Thyroid gland (tissue), 4 donors: ENCODE measurements around the gene MYBL2. TPM values are rescaled to one million over a fixed set of nuclear protein-coding genes. Genes with fewer than 3 reads are reported as not detected.

Experiments
- DNase-seq, 2 donors: peaks; one replicate each; pipeline ENCODE4 v3.0.0-alpha.2; 2019
- H3K27ac ChIP-seq, 3 donors: fragments of 200-600 bp; sonication (generic); 1 replicate in 2 of 3; 2 replicates in 1 of 3; pipeline ENCODE4 v1.5.1; 2016 to 2019; ENCODE audit warnings: mild to moderate bottlenecking in 1 of 3, moderate library complexity in 1 of 3
- H3K27me3 ChIP-seq: fragments of 200-600 bp; sonication (generic); one replicate; pipeline ENCODE4 v1.5.1; 2019
- H3K36me3 ChIP-seq, 2 donors: fragments of 200-600 bp; sonication (generic); one replicate each; pipeline ENCODE4 v1.5.1; 2016 to 2019
- H3K4me1 ChIP-seq, 2 donors: fragments of 200-600 bp; sonication (generic); one replicate each; pipeline ENCODE4 v1.5.1; 2017 to 2019
- H3K4me3 ChIP-seq, 3 donors: fragments of 200-600 bp; sonication (generic); replicated peaks in 1 of 3; 1 replicate in 2 of 3; 2 replicates in 1 of 3; pipeline ENCODE4 v1.5.1; 2016; ENCODE audit warnings: mild to moderate bottlenecking in 1 of 3
- H3K9me3 ChIP-seq: fragments of 200-600 bp; sonication (generic); one replicate; pipeline ENCODE4 v1.5.1; 2017
- CTCF ChIP-seq, 6 experiments: fragments of 200-600 bp in 3 of 6; fragments of 450-650 bp in 3 of 6; sonication (generic) in 3 of 6; IDR thresholded peaks; one replicate each; pipeline ENCODE4 v1.5.1; 2016 to 2019; ENCODE audit warnings: antibody characterized with exemption in 6 of 6, mild to moderate bottlenecking in 2 of 6, inconsistent platforms in 1 of 6, moderate library complexity in 1 of 6
- POLR2A ChIP-seq, 2 donors: fragments of 450-650 bp; IDR thresholded peaks; one replicate each; pipeline ENCODE4 v1.6.1; 2017; ENCODE audit warnings: antibody characterized with exemption in 2 of 2, mild to moderate bottlenecking in 2 of 2, moderate library complexity in 1 of 2
- WGBS, 2 donors: methylation state at CpG; one replicate each; pipeline ENCODE4 v1.1.5; 2017; 5-methylcytosine and 5-hydroxymethylcytosine counted together
- intact Hi-C: fragments of 100-400 bp; cut with DNase I; formaldehyde crosslinking; loops from one replicate; pipeline ENCODE4 v1.15.1; 2023
- total RNA-seq, 4 donors: library from RNA; depleted of rRNA; stranded (reverse); fragments of >200 nt; gene quantifications; one replicate each; pipeline ENCODE4 v1.2.3, GENCODE V29; 2016

MYBL2 gene
- total RNA-seq, 4 donors from 2014 or later: 0.22 to 0.54 (median 0.46) TPM; not detected in 1

GRCh38 chr20:43722153-43722505, 55.2 kb downstream of the MYBL2 start:
- no peak for TF ChIP-seq CTCF (IDR thresholded peaks at IDR 0.05)
- no peak for TF ChIP-seq POLR2A (IDR thresholded peaks at IDR 0.05)
- Histone ChIP-seq H3K4me1 (no peaks in the 10 kb centered on the region), H3K36me3 (no peaks in the 10 kb centered on the region), H3K9me3 (no peaks in the 10 kb centered on the region), H3K27ac (no peak overlapping the region), H3K27me3 (no peaks in the 10 kb centered on the region), H3K4me3 (no peak overlapping the region)
- intact Hi-C loops: no loop called here
- 51 to 54% methylated on average over 8 of the region's 8 CpGs for WGBS, 2 donors
- DNase-seq: no peak

GRCh38 chr20:43723186-43723585, 56.3 kb downstream of the MYBL2 start:
- WGBS, 2 donors: 77 to 79% methylated on average over 4 of the region's 4 CpGs
- H3K27ac ChIP-seq: no peak overlapping the region
- no peaks in the 10 kb centered on the region for H3K4me1 ChIP-seq
- no peaks in the 10 kb centered on the region for H3K9me3 ChIP-seq
- H3K36me3 ChIP-seq: no peaks in the 10 kb centered on the region
- no peaks in the 10 kb centered on the region for H3K27me3 ChIP-seq
- intact Hi-C loops: no loop called here
- no peak for TF ChIP-seq CTCF (IDR thresholded peaks at IDR 0.05)
- no peak for TF ChIP-seq POLR2A (IDR thresholded peaks at IDR 0.05)
- no peak overlapping the region for H3K4me3 ChIP-seq
- no peak for DNase-seq

- intact Hi-C loops: no loop called here
- no peak for TF ChIP-seq POLR2A (IDR thresholded peaks at IDR 0.05)
- Histone ChIP-seq H3K27ac (no peak overlapping the region), H3K36me3 (no peaks in the 10 kb centered on the region), H3K4me1 (no peaks in the 10 kb centered on the region), H3K27me3 (no peaks in the 10 kb centered on the region), H3K4me3 (no peak overlapping the region), H3K9me3 (no peaks in the 10 kb centered on the region)
- WGBS, 2 donors: 89 to 93% methylated on average over 3 of the region's 3 CpGs
- DNase-seq: no peak
Observed at GRCh38 chr20:43723735-43724134, 56.8 kb downstream of the MYBL2 start.

GRCh38 chr20:43724383-43724782, 57.5 kb downstream of the MYBL2 start:
- H3K36me3 ChIP-seq: no peaks in the 10 kb centered on the region
- TF ChIP-seq POLR2A (IDR thresholded peaks at IDR 0.05) (no peak), CTCF (IDR thresholded peaks at IDR 0.05) (no peak)
- no peaks in the 10 kb centered on the region for H3K27me3 ChIP-seq
- H3K4me3 ChIP-seq: no peak overlapping the region
- no peak overlapping the region for H3K27ac ChIP-seq
- intact Hi-C loops: no loop called here
- no peak for DNase-seq
- 87 to 89% methylated on average over 5 of the region's 5 CpGs for WGBS, 2 donors
- H3K4me1 ChIP-seq: no peaks in the 10 kb centered on the region
- H3K9me3 ChIP-seq: no peaks in the 10 kb centered on the region

GRCh38 chr20:43725666-43726065, 58.8 kb downstream of the MYBL2 start:
- Histone ChIP-seq H3K9me3 (no peaks in the 10 kb centered on the region), H3K4me1 (no peaks in the 10 kb centered on the region), H3K4me3 (no peak overlapping the region), H3K36me3 (no peaks in the 10 kb centered on the region), H3K27me3 (no peaks in the 10 kb centered on the region), H3K27ac (no peak overlapping the region)
- TF ChIP-seq POLR2A (IDR thresholded peaks at IDR 0.05) (no peak), CTCF (IDR thresholded peaks at IDR 0.05) (no peak)
- intact Hi-C loops: no loop called here
- no peak for DNase-seq
- 91% methylated on average over 2 of the region's 2 CpGs for WGBS, 2 donors

- 82 to 90% methylated on average over 10 of the region's 10 CpGs for WGBS, 2 donors
- intact Hi-C loops: no loop called here
Observed at GRCh38 chr20:43726333-43726732, 59.4 kb downstream of the MYBL2 start.

More at GRCh38 chr20:43726333-43726732, 59.4 kb downstream of the MYBL2 start:
- H3K4me1 ChIP-seq: no peaks in the 10 kb centered on the region
- no peak overlapping the region for H3K4me3 ChIP-seq
- no peaks in the 10 kb centered on the region for H3K27me3 ChIP-seq
- H3K36me3 ChIP-seq: no peaks in the 10 kb centered on the region
- no peak overlapping the region for H3K27ac ChIP-seq
- H3K9me3 ChIP-seq: no peaks in the 10 kb centered on the region
- DNase-seq: no peak
- no peak for TF ChIP-seq POLR2A (IDR thresholded peaks at IDR 0.05)
- no peak for TF ChIP-seq CTCF (IDR thresholded peaks at IDR 0.05)
